Measurements from ENCODE around the gene ADD2. TPM values are rescaled to one million over a fixed set of nuclear protein-coding genes. Genes with fewer than 3 reads are reported as not detected.
A peak's percentile ranks its signal among the peaks of the same experiment; 100 is the strongest.

The ADD2 gene
- total RNA-seq, 2 donors from 2014 or later, result 24.3 to 31.6 TPM

DNA sequence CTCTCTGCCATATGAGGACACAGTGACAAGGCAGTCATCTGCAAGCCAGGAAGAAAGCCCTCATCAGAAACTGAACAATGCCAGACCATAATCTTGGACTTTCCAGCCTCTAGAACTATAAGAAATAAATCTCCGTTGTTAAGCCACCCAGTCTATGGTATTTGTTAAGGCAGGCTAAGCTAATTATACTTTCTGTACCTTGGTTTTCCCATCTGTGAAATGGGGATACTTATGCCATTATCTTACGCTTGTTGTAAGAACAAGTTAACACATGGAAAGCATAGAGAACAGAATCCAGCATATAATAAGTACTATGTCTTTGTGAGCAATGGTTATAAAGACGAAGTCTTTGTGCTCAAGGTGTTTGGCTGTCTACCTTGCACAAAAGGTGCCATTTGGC is 8.3 kb upstream of the ADD2 start:
- Mint-ChIP-seq H3K4me1 (ENCODE audit: low read depth) (no peaks in the 10 kb centered on the region), H3K27ac (no peak overlapping the region), H3K36me3 (ENCODE audit: insufficient read depth in 2 of 2) (peaks cover 1 to 2% of the 10 kb centered on the region in 2 donors), H3K9me3 (peaks cover 3 to 4% of the 10 kb centered on the region in 2 donors), H3K27me3 (ENCODE audit: low read depth) (peaks cover 27% of the 10 kb centered on the region), H3K4me3 (no peak overlapping the region)
- DNase-seq (no peak), ATAC-seq (replicated peaks in 1 of 2) (no peak)

DNA sequence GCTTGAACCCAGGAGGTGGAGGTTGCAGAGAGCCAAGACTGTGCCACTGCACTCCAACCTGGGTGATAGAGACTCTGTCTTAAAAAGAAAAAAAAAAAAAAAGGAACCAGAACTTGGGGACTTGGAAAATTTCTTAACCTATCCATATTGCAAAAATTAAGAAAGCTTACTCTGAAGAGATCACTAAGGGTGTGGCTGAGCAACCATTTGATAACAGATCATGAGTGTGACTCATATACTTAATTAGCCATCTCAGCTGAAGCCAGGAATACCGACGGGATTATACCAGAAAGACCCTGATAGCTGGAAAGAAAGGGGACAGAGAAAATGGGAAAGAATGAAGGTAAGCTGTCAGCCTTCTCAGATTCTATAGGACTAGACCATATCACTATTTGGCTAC is 7.1 kb upstream of the ADD2 start:
- no peaks in the 10 kb centered on the region for H3K4me1 Mint-ChIP-seq (ENCODE audit: low read depth)
- peaks cover 3 to 4% of the 10 kb centered on the region in 2 donors for H3K9me3 Mint-ChIP-seq
- DNase-seq, result no peak
- H3K4me3 Mint-ChIP-seq, result no peak overlapping the region
- H3K36me3 Mint-ChIP-seq (ENCODE audit: insufficient read depth in 2 of 2), result peaks cover 1 to 2% of the 10 kb centered on the region in 2 donors
- ATAC-seq (replicated peaks in 1 of 2), result no peak
- H3K27ac Mint-ChIP-seq, result no peak overlapping the region
- H3K27me3 Mint-ChIP-seq (ENCODE audit: low read depth), result peaks cover 27% of the 10 kb centered on the region

DNA sequence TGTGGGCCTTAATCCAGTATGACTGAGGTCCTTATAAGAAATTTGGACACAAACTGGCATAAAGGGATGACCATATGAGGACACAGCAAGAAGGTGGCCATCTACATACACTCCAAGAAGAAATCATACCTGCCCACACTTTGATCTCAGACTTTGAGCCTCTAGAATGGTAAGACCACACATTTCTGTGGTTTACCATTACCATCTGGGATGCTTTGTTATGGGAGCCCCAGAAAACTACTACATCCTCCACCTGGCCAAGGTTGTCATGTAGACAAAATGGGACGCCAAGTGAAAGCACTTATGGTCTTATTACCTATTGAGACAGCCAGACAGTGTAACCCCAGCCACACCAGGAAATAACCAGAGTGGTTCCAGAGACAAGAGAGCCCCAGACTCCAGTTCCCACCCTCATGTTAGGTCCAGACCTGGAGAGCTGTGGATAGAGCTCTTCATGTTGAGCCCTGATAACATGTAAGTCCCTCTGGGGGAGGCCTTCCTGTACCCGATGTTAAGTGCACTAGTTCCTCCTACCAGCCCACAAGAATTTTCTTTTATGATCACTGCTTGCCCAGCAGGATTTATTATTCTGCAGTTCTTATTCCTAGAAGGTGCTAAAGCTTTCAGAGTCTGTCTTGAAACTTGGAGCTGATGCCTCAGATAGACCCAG is 4.6 kb upstream of the ADD2 start:
- Mint-ChIP-seq H3K9me3 (peaks cover 3 to 4% of the 10 kb centered on the region in 2 donors), H3K36me3 (ENCODE audit: insufficient read depth in 2 of 2) (peaks cover 1 to 2% of the 10 kb centered on the region in 2 donors), H3K27ac (no peak overlapping the region), H3K4me1 (ENCODE audit: low read depth) (peaks cover 5% of the 10 kb centered on the region), H3K27me3 (ENCODE audit: low read depth) (peaks cover 40% of the 10 kb centered on the region), H3K4me3 (no peak overlapping the region)
- DNase-seq, result no peak
- ATAC-seq (replicated peaks in 1 of 2), result no peak

DNA sequence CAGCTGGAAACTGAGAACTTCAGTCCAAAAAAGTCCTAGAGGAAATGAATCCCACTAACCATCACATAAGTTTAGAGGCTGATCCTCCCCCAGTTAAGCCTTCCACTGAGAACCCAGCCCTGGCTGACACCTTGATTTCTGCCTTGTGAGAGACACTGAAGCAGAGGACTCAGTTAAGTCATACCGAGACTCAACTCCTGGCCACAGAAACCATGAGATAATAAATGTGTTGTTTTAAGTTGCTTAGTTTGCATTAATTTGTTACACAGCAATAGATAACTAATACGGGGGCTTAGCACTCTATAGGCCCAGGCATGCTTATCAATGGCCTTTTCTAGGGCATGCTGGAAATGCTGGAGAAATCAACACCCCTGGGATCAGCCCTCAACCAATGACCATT is 3.4 kb upstream of the ADD2 start:
- Mint-ChIP-seq H3K36me3 (ENCODE audit: insufficient read depth in 2 of 2) (peaks cover 1 to 5% of the 10 kb centered on the region in 2 donors), H3K9me3 (peaks cover 3 to 4% of the 10 kb centered on the region in 2 donors), H3K27ac (no peak overlapping the region), H3K4me1 (ENCODE audit: low read depth) (peaks cover 12% of the 10 kb centered on the region), H3K27me3 (ENCODE audit: low read depth) (peaks cover 46% of the 10 kb centered on the region), H3K4me3 (no peak overlapping the region)
- DNase-seq (no peak), ATAC-seq (replicated peaks in 1 of 2) (no peak)

DNA sequence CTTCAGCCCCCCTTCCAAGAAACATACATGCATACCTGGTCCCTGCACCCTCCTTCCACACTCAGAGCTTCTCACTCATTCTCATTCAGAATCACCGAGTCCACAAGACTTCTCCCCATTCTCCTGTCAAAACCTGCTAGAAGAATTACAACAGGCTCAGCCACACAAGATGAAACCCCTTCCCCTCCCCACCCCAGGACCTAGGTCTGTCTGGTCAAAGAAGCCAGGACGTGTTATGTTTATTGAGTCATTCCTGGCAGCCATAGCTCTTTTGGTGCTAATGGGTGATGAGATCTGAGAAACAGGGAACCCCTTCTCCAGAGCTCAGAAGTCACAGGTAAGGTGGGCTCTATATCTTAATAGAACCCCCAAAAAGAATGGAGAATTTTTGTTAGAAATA is 1.4 kb upstream of the ADD2 start:
- Mint-ChIP-seq H3K4me1 (ENCODE audit: low read depth) (peaks cover 14% of the 10 kb centered on the region), H3K9me3 (peaks cover 3 to 4% of the 10 kb centered on the region in 2 donors), H3K27ac (no peak overlapping the region), H3K27me3 (ENCODE audit: low read depth) (peaks cover 49% of the 10 kb centered on the region), H3K4me3 (peak overlapping the region; percentile 75 to 83), H3K36me3 (ENCODE audit: insufficient read depth in 2 of 2) (peaks cover 1 to 5% of the 10 kb centered on the region in 2 donors)
- DNase-seq (no peak), ATAC-seq (replicated peaks in 1 of 2) (no peak)

DNA sequence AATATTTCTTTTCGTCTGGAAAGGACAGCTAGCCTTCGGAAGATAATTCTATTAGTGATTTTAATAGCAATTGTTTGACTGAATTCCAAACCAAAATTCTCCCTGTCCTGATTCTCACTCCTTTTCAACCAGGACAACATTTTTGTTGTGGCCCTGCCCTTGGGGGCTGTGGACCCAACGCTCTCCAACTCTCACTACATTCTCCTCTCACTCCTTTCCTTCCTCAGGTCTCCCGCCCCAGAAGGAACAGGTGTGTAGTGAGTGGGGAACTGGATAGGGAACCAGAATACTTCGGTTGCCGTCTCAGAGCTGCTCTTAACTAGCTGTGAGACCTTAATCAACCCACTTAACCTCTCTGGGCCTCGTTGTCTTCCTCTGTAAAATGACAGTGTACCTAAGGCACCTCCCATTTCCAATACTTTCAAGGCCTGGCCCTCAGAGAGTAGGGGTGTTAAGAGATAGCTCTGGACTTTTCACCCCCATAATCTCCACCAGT is 638 bp upstream of the ADD2 start:
- Mint-ChIP-seq H3K27ac (peak overlapping the region; percentile 89), H3K9me3 (peaks cover under 1 to 1% of the 10 kb centered on the region in 2 donors), H3K4me1 (ENCODE audit: low read depth) (peaks cover 14% of the 10 kb centered on the region), H3K36me3 (ENCODE audit: insufficient read depth in 2 of 2) (peaks cover under 1 to 3% of the 10 kb centered on the region in 2 donors), H3K27me3 (ENCODE audit: low read depth) (peaks cover 41% of the 10 kb centered on the region), H3K4me3 (peak overlapping the region; percentile 75 to 83)
- ATAC-seq (replicated peaks in 1 of 2) (no peak), DNase-seq (no peak)

DNA sequence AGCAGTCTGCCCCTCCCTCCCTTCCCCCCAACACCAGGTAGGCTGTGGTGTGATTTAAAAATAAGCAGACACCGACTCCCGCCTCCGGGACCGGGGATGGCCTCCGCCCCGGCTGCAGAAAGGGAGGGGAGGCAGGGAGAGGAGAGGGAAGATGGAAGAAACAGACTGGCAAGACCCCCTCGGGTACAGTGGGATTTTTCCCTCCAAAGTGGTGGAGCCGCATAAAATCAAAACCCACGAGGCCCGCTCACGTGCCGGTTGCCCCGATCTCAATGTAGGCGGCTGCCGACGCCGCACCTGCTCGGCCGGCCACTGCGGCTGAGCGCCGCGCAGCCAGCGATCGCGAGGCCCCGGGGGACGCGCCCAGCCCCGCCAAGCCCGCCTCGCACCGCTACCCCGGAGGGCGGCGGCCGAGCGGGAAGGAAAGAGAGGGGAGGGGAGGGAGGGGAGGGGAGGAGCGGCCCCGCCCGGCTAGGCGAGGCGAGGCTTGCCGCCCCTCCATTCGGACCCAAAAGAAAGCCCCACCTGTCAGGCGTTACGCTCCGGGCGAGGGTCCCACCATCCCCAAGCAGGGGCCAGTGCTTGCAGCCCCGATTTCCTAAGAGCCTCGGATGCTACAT is 811 bp downstream of the ADD2 start:
- Mint-ChIP-seq H3K4me3 (peak overlapping the region; percentile 95 to 98), H3K4me1 (ENCODE audit: low read depth) (peaks cover 14% of the 10 kb centered on the region), H3K27ac (peak overlapping the region; percentile 36), H3K27me3 (ENCODE audit: low read depth) (peaks cover 31% of the 10 kb centered on the region), H3K36me3 (ENCODE audit: insufficient read depth in 2 of 2) (peaks cover 0 to 2% of the 10 kb centered on the region in 2 donors), H3K9me3 (no peaks in the 10 kb centered on the region)
- ATAC-seq (replicated peaks in 1 of 2), result peak; percentile 32 to 50
- peak; percentile 19 to 38 for DNase-seq

DNA sequence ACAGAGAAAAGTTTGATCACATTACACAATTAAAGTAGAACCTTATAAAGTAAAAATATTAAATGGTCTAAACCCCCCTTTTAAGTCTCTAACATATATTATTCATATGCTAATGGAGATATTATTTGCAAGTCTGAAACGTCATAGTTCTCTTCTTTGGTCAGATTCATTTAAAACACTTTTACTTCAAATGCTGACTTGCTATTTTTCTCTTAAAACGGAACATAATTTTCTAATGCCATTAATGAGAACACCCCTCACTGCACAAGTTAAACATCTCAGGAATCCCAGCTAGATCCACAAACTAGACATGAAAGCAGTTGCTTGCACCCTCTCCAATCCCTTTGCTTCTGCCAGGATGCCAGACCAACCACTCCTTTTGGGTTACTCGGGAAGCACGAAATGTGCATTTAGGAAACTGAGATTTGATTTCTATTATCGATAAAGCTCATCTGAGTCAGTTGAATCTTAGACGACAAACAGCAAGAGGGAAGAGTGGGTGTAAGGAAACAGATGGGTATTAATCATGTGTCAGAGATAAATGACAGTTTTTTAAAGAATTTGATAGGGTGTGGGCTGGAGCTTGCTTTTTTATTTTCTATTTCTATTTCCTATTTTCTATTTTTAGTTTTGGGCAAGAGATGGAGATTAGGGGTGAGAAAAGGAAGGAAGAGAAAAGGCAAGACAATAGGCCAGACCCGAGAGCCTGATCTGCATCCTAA is 1.5 kb downstream of the ADD2 start:
- Mint-ChIP-seq H3K9me3 (no peaks in the 10 kb centered on the region), H3K4me3 (peak overlapping the region; percentile 82 to 88), H3K27ac (peak overlapping the region; percentile 36), H3K4me1 (ENCODE audit: low read depth) (peaks cover 14% of the 10 kb centered on the region), H3K27me3 (ENCODE audit: low read depth) (peaks cover 31% of the 10 kb centered on the region), H3K36me3 (ENCODE audit: insufficient read depth in 2 of 2) (peaks cover 0 to 2% of the 10 kb centered on the region in 2 donors)
- no peak for ATAC-seq (replicated peaks in 1 of 2)
- DNase-seq, result no peak

DNA sequence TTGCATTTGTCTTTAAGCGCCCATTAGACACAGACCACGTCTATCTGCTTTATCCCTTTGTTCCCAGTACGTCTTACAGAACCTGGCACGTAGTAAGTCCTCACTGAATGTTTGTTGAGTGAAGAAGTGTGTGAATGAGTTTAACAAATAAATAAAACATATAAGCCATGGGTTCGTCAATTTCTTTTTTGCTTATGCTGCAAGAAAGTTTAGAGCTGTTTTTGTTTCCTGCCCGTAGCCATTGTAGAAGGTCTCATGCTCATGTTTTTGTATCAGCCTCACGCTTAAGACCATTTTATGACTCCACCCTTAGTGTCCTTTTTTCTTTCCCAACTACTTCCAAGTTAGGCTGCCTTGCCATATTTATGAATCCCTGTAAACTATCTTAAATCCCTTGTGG is 2.5 kb downstream of the ADD2 start:
- Mint-ChIP-seq H3K4me3 (no peak overlapping the region), H3K36me3 (ENCODE audit: insufficient read depth in 2 of 2) (peaks cover 0 to 2% of the 10 kb centered on the region in 2 donors), H3K27me3 (ENCODE audit: low read depth) (peaks cover 31% of the 10 kb centered on the region), H3K4me1 (ENCODE audit: low read depth) (peaks cover 14% of the 10 kb centered on the region), H3K9me3 (no peaks in the 10 kb centered on the region), H3K27ac (no peak overlapping the region)
- DNase-seq, result no peak
- no peak for ATAC-seq (replicated peaks in 1 of 2)

DNA sequence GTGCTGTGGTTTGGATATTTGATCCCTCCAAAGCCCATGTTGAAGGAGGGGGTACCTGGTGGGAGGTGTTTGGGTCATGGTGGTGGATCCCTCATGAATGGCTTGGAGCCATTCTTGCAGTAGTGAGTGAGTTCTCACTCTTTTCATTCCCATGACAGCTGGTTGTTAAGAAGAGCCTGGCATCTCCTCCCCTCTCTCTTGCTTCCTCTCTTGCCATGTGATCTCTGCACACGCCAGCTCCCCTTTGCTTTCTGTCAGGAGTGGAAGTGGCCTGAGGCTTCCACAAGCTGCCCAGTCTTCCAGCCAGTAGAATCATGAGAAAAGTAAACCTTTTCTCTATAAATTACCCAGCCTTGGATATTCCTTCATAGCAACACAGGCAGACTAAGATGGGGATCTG is 8.6 kb downstream of the ADD2 start:
- Mint-ChIP-seq H3K27me3 (ENCODE audit: low read depth) (peaks cover 6% of the 10 kb centered on the region), H3K27ac (no peak overlapping the region), H3K4me1 (ENCODE audit: low read depth) (no peaks in the 10 kb centered on the region), H3K36me3 (ENCODE audit: insufficient read depth in 2 of 2) (no peaks in the 10 kb centered on the region), H3K9me3 (no peaks in the 10 kb centered on the region), H3K4me3 (no peak overlapping the region)
- ATAC-seq (replicated peaks in 1 of 2) (no peak), DNase-seq (no peak)

DNA sequence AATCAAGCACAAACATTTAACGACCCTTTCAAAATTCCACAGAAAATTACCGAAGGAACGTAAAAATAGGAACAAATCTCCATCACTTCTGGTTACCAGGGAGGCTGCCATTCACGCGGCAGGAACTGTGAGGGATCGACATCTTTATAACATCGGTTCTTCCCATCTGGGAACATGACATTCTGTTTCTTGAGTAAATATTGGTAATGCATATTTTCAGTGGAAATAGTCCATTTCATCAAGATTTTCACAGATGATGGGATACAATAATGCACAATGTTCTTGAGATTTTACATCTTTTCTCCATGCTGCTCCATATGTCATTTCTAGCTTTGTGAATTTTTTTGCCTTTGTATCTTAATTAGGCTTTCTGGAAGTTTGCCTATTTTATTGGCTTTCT is 10.0 kb downstream of the ADD2 start:
- no peak for DNase-seq
- H3K36me3 Mint-ChIP-seq (ENCODE audit: insufficient read depth in 2 of 2), result no peaks in the 10 kb centered on the region
- no peak overlapping the region for H3K27ac Mint-ChIP-seq
- H3K9me3 Mint-ChIP-seq, result no peaks in the 10 kb centered on the region
- no peaks in the 10 kb centered on the region for H3K4me1 Mint-ChIP-seq (ENCODE audit: low read depth)
- no peak overlapping the region for H3K4me3 Mint-ChIP-seq
- peaks cover 5% of the 10 kb centered on the region for H3K27me3 Mint-ChIP-seq (ENCODE audit: low read depth)
- ATAC-seq (replicated peaks in 1 of 2), result no peak

DNA sequence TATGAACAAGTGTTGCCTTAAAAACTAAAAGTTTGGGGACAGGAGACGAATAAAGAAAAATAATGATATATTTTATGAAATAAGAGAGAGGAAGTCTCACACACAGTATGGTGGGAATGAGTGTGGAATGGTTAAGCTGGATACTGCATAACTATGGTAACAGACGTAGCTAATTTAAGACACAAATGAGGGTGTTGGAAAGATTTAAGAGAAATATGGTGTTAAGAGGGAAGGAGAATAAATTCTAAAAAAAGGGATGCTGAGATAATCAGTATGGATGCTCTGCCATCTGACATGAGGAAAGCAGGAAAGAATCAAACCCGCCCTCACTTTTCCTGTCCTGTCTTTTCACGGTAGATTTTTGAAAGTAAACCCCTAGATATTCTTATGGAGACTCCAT is 10.6 kb downstream of the ADD2 start:
- H3K36me3 Mint-ChIP-seq (ENCODE audit: insufficient read depth in 2 of 2), result no peaks in the 10 kb centered on the region
- H3K27ac Mint-ChIP-seq, result no peak overlapping the region
- DNase-seq, result no peak
- no peak for ATAC-seq (replicated peaks in 1 of 2)
- H3K9me3 Mint-ChIP-seq, result no peaks in the 10 kb centered on the region
- no peaks in the 10 kb centered on the region for H3K4me1 Mint-ChIP-seq (ENCODE audit: low read depth)
- peaks cover 5% of the 10 kb centered on the region for H3K27me3 Mint-ChIP-seq (ENCODE audit: low read depth)
- H3K4me3 Mint-ChIP-seq, result no peak overlapping the region

DNA sequence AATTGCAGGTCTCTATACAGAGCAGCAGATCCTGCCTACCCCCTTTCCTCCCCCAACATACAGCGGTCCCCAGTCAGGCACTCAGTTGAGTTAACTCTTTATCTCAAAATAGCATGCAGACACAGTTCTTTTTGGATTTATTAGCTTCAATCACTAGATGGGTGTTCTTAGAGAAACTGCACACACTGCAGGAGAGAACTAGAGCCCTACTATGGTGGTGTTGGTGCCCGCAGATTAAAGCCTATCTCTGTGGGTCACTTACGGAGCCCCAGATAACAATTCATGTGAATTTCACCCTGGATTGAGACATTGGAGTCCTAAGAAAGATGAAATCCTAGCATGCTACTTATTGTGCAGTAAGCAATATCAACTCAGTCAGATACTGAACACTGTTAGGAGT is 11.9 kb downstream of the ADD2 start:
- peaks cover 5% of the 10 kb centered on the region for H3K27me3 Mint-ChIP-seq (ENCODE audit: low read depth)
- DNase-seq, result no peak
- ATAC-seq (replicated peaks in 1 of 2), result no peak
- H3K36me3 Mint-ChIP-seq (ENCODE audit: insufficient read depth in 2 of 2), result no peaks in the 10 kb centered on the region
- no peak overlapping the region for H3K4me3 Mint-ChIP-seq
- no peaks in the 10 kb centered on the region for H3K4me1 Mint-ChIP-seq (ENCODE audit: low read depth)
- no peak overlapping the region for H3K27ac Mint-ChIP-seq
- no peaks in the 10 kb centered on the region for H3K9me3 Mint-ChIP-seq

All from activated T-cell treated with anti-CD3 and anti-CD28 coated beads, Interleukin-2, amount 50 U/mL, for 72 hours (primary cell).